Activated CD4-positive, CD25-positive, alpha-beta regulatory T cell treated with anti-CD3 and anti-CD28 coated beads, Interleukin-2, amount 50 U/mL, for 16 hours (primary cell): Measurements from ENCODE around the gene HOXB3.
A peak's percentile ranks its signal among the peaks of the same experiment; 100 is the strongest.

Source experiments
- DNase-seq: peaks from one replicate; pipeline ENCODE4 v3.0.0-alpha.2; 2020; ENCODE audit warnings: low read depth, low spot score

Gene HOXB3

GRCh38 chr17:48586355-48587258 is 3.4 kb downstream of the HOXB3 start:
- DNase-seq: no peak

- no peak for DNase-seq
These were observed 5.8 kb downstream of the HOXB3 start for GRCh38 chr17:48584223-48584741.

DNA sequence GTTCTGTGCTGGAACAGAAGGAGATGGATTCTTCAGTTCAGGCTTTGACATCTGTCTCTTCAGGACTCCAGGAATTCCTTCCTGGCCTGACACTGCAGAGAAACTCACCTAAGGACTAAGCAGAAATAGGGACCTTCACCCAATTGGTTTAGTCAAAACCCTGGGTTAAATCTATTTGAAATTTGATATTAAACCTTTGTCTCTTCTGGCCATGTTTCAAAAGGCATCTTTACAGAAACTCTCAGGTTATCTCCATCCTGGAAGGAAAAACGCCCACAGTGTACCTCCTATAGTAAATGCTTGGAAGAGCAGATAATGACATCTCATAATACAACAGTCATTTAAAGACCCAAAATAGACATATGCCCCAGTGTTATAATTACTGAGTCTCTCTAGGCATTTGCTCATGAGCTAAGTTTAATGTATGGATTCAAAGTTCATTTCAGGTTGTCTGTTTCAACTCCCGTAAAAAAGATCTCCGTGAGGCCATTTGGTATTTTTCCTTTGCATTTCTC is 6.3 kb downstream of the HOXB3 start:
- DNase-seq: no peak

DNA sequence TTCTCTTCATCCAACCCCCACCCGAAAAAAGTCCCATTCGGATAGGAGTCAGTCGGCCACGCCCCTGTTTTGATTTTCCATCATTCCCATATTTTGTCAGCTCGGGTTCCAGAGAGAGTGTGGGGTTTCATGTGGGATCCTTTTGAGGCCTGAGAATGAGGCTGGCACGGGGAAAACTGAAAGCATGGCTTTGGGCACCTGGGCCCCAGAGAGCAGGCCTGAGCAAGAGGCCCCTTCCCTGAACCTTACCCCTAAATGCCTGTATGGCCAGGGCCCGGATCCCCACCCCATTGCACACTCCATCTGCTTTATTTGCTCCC is 7.3 kb downstream of the HOXB3 start:
- no peak for DNase-seq

GRCh38 chr17:48579760-48580554 is 10.1 kb downstream of the HOXB3 start:
- no peak for DNase-seq

GRCh38 chr17:48579471-48579759 is 10.6 kb downstream of the HOXB3 start:
- DNase-seq: no peak

DNA sequence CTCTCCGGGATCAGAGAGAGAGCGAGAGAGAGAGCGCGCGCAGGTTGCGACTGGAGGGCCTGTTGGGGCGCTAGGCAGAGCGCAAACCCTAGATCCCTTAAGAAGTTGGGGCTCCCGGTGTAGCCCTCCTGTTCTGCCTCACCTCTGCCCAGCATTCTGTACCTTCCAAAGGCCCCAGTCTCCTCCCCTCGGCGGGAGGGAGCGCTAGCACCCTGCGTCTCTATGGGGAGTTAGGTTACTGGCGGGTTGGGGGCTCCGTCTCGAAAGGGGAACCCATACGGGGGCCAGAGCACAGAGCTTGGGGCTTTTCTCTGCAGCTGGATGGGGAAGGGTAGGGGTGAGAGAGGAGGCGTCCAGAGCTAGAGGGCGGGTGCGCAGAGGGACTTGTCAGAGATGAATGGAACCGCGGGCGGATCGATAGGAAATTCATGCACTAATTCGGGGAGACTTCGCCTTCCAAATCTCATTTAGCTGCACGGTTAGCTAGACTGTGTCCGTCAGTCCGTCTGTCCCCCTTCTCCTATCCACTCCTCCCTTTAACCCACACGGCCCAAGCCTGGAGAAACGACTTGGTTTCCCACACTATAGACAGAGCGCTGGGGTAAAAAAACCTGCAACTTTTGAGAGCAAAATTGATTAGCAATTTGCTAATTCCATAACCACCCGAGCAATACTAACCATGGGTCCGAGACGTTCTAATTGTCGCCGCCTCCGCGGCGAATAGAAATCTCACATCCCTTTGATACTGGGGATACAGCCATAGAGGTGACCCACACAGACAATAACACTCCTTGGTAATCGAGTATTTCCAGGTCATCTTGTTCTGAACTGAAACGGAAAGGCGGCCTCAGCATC is 11.2 kb downstream of the HOXB3 start:
- no peak for DNase-seq

DNA sequence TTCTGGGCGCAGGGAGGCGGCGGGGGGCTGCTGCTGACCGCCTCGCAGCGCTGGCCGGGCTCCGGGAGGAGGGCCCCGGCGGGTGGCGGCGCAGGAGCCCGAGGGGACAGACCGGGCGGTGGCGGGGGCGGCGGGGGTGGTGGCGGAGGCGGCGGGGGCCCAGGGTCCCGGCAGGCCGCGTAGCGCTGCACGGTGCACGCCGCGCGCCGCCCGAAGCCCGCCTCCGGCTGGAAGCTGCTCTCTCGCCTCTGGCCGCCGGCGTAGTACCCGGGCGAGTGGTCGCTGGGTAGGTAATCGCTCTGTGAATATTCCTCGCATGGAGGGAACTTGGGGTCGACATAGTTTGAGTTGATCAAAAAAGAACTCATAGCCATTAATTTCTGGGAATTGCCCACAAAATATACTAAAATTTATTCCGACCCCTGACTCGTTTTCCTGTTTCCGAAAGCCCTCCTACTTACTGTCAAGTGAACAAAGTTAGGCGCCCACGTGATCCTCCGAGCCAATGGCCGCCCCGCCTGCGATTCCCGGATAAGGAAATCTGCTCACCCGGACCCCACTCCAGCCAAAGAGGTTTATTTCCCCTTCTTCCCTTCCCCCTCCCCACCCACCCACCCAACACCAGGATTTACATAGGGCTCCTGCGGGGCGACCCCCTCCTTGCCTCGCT is 12.0 kb downstream of the HOXB3 start, which contains the start of gene HOXB4:
Gene HOXB4 (minus strand): TSS at position 405 of the 670 bp plus-strand sequence. CDS start 31 bp downstream, at position 374.
- peak; percentile 29 for DNase-seq

- no peak for DNase-seq
These were observed 12.6 kb downstream of the HOXB3 start for GRCh38 chr17:48577330-48577945.

- no peak for DNase-seq
These were observed 13.3 kb downstream of the HOXB3 start for GRCh38 chr17:48576479-48577309.

DNA sequence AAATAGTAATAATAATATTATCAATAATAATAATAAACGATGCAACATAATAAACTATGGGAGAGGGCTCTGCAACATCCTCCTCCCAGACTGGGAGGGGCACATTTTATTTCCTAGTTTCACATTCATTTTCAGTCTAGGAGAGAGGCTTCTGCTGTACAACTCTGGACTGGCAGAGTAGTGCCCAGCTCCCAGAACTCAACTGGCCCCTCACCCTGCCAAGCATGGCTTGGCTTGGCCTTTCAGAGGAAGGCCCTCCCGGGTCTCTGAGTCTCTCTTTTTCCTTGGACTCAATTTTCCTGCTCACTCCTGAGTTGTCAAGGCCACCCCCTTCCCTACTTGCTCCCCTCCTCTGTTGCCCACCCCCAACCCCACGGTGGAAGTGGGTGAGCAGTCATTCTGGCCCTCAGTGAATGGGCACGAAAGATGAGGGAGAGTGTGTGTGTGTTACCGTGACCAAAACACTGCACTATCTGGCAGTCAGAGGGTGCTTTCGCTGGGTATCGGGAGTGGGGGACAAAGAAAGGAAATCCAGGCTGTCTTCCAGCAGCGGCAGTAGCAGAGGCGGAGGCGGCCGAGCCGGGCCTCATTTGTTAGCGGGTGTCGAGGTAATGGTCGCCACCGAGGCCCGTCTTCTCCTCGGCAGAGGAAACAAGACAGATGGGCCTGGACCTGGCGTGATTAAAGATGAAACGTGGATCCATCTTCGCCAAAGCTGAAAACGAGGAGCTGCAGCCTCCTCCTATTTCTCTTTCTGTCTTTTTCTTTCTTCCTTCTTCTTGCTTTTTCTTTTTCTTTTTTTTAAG is 14.2 kb downstream of the HOXB3 start:
- no peak for DNase-seq

GRCh38 chr17:48575066-48575582 is 14.9 kb downstream of the HOXB3 start:
- no peak for DNase-seq

DNA sequence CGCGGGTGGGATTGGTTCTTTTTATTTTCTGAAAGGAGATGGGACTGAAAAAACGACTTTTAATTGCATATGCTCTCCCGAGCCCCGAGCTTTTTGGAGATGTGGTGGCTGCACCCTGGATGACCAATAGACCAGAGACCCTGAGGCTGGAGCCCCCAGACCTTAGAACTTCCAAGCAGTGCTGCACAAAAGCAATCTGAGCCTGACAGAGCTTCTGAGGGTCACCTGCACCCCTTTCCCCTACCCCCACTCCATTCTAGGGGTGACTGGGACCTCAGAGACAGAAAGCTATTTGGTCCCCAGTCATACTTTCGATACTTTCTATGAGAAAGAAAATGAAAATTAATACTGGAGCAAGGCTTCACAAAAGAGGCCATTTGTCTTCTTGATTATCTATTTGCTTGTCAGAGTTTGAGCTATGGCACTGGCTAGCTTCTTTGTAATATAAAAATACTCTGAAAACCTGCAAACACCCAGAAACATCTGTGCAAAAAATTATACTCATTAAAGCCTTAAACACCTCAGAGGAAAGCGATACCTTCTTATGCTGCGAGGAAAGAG is 15.5 kb downstream of the HOXB3 start:
- DNase-seq: no peak

DNA sequence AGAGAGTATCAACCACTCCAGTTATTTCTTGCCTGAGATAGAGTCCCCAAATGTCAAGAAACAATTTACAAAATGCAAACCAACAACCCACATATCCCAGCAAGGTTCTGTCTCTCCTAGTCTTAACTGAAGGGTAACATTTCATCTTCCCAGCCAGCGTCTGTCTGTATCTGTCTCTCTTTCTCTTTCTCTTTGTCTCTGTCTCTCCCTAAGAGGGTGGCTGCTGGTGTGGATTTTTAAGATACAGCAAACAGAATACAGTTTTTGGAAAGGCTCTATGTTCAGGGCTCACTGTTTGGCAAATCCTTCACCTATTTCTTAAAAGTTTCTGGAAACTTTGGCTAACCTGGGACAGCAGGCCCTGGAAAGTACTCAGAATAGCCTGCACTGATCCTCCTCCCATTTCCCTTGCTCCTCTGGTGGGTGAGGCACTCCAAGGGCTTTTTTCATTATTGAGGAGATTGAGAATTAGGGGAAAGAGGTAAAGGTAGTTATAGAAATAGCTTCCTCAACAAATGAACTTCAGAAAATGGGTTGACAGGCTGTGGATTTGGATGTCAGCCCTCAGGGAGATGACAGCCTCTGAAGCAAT is 18.1 kb downstream of the HOXB3 start:
- no peak for DNase-seq

DNA sequence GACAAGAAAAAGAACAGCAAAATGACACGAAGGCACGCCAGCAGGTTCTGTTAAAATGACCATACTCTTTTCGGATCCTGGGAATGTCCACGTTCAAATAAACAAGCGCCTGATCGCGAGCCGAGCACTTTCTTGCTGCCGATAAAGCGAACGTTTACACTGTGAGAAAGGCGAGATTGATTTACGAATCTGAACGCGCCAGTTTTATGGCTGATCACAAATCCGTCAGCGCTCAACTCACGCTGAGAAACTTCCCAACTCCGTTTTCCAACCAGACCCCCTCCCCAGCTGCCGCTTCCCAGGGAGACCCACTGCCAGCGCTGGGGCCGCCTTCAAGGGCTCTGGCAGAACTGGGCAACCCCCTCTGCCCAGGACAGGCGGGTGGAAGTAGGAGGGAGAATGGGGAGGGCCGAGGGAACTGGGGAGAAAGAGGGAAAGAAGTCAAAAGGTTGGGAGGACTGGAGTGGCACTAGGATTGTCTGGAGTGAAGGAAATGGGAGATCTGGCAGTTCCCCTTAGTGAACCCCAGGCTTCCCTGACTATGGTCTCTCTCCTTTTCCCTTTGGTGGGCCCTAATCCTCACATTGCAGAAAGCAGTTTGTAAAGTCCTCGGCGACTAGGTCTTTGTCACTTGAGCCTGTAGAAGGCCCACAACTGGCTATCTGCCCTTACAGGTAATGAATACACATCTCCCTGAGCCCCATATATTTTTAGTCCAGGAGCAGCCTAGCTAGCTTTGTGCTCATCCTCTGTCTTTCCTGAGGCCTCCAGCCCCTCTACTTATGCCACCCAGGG is 18.8 kb downstream of the HOXB3 start:
- DNase-seq: no peak

GRCh38 chr17:48570325-48571023 is 19.6 kb downstream of the HOXB3 start:
- DNase-seq: no peak
